ENCODE results near the gene LAGE3.

- no peak for TF ChIP-seq EGR2 (tag by site-specific recombination; IDR thresholded peaks at IDR 0.05; ENCODE audit: low read depth)
- TF ChIP-seq, protein P1, sequence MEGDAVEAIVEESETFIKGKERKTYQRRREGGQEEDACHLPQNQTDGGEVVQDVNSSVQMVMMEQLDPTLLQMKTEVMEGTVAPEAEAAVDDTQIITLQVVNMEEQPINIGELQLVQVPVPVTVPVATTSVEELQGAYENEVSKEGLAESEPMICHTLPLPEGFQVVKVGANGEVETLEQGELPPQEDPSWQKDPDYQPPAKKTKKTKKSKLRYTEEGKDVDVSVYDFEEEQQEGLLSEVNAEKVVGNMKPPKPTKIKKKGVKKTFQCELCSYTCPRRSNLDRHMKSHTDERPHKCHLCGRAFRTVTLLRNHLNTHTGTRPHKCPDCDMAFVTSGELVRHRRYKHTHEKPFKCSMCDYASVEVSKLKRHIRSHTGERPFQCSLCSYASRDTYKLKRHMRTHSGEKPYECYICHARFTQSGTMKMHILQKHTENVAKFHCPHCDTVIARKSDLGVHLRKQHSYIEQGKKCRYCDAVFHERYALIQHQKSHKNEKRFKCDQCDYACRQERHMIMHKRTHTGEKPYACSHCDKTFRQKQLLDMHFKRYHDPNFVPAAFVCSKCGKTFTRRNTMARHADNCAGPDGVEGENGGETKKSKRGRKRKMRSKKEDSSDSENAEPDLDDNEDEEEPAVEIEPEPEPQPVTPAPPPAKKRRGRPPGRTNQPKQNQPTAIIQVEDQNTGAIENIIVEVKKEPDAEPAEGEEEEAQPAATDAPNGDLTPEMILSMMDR (tag by site-specific recombination; IDR thresholded peaks at IDR 0.05) = no peak
- TF ChIP-seq ZBTB8A (tag by site-specific recombination; IDR thresholded peaks at IDR 0.05) = 0 out of 2 replicates have a peak, but pooled peaks have one; percentile 5
- TF ChIP-seq, protein P2, sequence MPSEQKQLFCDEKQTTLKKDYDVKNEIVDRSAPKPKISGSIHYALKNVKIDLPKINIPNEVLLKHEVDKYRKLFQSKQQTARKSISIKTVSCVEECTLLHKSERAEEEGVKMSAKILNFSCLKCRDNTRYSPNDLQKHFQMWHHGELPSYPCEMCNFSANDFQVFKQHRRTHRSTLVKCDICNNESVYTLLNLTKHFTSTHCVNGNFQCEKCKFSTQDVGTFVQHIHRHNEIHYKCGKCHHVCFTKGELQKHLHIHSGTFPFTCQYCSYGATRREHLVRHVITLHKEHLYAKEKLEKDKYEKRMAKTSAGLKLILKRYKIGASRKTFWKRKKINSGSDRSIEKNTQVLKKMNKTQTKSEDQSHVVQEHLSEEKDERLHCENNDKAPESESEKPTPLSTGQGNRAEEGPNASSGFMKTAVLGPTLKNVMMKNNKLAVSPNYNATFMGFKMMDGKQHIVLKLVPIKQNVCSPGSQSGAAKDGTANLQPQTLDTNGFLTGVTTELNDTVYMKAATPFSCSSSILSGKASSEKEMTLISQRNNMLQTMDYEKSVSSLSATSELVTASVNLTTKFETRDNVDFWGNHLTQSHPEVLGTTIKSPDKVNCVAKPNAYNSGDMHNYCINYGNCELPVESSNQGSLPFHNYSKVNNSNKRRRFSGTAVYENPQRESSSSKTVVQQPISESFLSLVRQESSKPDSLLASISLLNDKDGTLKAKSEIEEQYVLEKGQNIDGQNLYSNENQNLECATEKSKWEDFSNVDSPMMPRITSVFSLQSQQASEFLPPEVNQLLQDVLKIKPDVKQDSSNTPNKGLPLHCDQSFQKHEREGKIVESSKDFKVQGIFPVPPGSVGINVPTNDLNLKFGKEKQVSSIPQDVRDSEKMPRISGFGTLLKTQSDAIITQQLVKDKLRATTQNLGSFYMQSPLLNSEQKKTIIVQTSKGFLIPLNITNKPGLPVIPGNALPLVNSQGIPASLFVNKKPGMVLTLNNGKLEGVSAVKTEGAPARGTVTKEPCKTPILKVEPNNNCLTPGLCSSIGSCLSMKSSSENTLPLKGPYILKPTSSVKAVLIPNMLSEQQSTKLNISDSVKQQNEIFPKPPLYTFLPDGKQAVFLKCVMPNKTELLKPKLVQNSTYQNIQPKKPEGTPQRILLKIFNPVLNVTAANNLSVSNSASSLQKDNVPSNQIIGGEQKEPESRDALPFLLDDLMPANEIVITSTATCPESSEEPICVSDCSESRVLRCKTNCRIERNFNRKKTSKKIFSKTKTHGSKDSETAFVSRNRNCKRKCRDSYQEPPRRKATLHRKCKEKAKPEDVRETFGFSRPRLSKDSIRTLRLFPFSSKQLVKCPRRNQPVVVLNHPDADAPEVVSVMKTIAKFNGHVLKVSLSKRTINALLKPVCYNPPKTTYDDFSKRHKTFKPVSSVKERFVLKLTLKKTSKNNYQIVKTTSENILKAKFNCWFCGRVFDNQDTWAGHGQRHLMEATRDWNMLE (tag by site-specific recombination; conservative IDR thresholded peaks at IDR 0.05; ENCODE audit: low read depth) = no peak
- no peak for TF ChIP-seq ZNF510 (tag by site-specific recombination; IDR thresholded peaks at IDR 0.05; ENCODE audit: insufficient replicate concordance)
- no peak for TF ChIP-seq FEZF1 (tag by site-specific recombination; IDR thresholded peaks at IDR 0.05)
- no peak for TF ChIP-seq GLI4 (tag by site-specific recombination; IDR thresholded peaks at IDR 0.05)
- no peak for TF ChIP-seq BCL11A (tag by site-specific recombination; IDR thresholded peaks at IDR 0.05; ENCODE audit: low read depth)
- TF ChIP-seq ZNF660 (tag by site-specific recombination; IDR thresholded peaks at IDR 0.05) = no peak
Measured at GRCh38 chrX:154516656-154517100, 37.6 kb upstream of the LAGE3 start.

Measured in HEK293 (cell line).